ENCODE results near the gene RILPL1.

DNA sequence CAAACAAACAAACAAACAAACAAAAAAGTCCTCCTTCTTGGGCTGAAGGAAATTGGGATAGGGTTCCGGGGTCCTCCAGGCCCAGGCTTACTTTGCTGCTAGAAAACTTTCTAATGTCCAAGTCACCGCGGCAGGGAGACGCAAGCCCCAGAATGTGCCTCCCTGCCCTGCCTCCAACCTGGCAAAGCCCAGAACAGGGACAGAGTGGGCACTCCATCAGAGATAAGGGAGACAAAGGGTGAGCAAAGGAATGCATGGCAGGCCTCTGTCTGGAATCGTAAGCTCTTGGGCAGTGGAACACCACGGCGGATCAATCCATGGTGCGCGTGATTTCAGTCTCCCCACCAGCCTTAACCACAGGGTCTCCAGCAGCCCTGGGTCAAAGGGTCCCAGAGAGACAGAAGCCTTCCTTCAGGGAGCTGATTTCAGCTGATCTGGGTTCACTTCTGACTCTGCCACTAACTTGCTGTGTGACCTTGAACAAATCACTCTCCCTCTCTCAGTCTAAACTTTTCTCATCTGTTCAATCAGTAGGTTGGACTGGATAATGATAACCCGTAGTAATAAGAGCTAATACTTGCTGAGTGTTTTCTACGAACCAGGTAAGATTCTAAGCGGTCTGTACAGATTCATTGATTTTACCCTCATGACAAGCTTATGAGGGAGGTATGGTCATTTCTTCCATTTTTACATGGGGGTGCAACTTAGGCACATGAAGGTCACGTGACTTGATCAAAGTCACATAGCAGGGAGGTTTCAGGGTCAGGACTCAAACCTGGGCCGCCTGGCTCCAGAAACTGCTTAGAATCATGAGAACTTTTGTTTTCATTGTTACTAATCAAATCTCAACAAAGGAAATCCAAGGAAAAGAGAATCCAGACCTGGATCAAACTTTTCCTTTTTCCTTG is 12.7 kb downstream of the RILPL1 start:
- TF ChIP-seq, protein P1, sequence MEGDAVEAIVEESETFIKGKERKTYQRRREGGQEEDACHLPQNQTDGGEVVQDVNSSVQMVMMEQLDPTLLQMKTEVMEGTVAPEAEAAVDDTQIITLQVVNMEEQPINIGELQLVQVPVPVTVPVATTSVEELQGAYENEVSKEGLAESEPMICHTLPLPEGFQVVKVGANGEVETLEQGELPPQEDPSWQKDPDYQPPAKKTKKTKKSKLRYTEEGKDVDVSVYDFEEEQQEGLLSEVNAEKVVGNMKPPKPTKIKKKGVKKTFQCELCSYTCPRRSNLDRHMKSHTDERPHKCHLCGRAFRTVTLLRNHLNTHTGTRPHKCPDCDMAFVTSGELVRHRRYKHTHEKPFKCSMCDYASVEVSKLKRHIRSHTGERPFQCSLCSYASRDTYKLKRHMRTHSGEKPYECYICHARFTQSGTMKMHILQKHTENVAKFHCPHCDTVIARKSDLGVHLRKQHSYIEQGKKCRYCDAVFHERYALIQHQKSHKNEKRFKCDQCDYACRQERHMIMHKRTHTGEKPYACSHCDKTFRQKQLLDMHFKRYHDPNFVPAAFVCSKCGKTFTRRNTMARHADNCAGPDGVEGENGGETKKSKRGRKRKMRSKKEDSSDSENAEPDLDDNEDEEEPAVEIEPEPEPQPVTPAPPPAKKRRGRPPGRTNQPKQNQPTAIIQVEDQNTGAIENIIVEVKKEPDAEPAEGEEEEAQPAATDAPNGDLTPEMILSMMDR (conservative IDR thresholded peaks at IDR 0.05): no peak
- TF ChIP-seq EZH2 (IDR thresholded peaks at IDR 0.05; ENCODE audit: low read depth): no peak

Data from PC-9 (cell line).